HG03575 (cell line): Measurements from ENCODE around the gene RNPEPL1.

ENCODE experiments used
- ATAC-seq: cut with Tn5 transposase; IDR thresholded peaks from one replicate; pipeline ENCODE4 v1.9.1; 2021; ENCODE audit not compliant: unreplicated experiment, insufficient number of reproducible peaks, low FRiP score; ENCODE audit errors: extremely low read depth

Gene RNPEPL1

GRCh38 chr2:240586198-240586918, 18.1 kb downstream of the RNPEPL1 start, which contains the start of gene CAPN10:
TSS of gene CAPN10 (plus strand) at chr2:240586734. CDS start at chr2:240586912, 178 bp downstream.
- peak; percentile 28 for ATAC-seq

GRCh38 chr2:240586919-240587800, 18.9 kb downstream of the RNPEPL1 start:
- ATAC-seq: no peak

- no peak for ATAC-seq
Observed at GRCh38 chr2:240588006-240588655, 19.8 kb downstream of the RNPEPL1 start.

GRCh38 chr2:240588669-240589068, 20.4 kb downstream of the RNPEPL1 start:
- no peak for ATAC-seq

GRCh38 chr2:240589375-240589774, 21.1 kb downstream of the RNPEPL1 start:
- no peak for ATAC-seq

- ATAC-seq: no peak
Observed at GRCh38 chr2:240589850-240590525, 21.7 kb downstream of the RNPEPL1 start.

- no peak for ATAC-seq
Observed at GRCh38 chr2:240590681-240591111, 22.4 kb downstream of the RNPEPL1 start.

GRCh38 chr2:240591226-240591625, 22.9 kb downstream of the RNPEPL1 start:
- no peak for ATAC-seq

- ATAC-seq: no peak
Observed at GRCh38 chr2:240591784-240592183, 23.5 kb downstream of the RNPEPL1 start.

GRCh38 chr2:240593026-240593702, 24.9 kb downstream of the RNPEPL1 start:
- ATAC-seq: no peak

GRCh38 chr2:240593703-240594451, 25.6 kb downstream of the RNPEPL1 start:
- no peak for ATAC-seq

GRCh38 chr2:240594511-240595380, 26.5 kb downstream of the RNPEPL1 start:
- ATAC-seq: no peak

GRCh38 chr2:240595381-240596079, 27.2 kb downstream of the RNPEPL1 start:
- ATAC-seq: no peak

GRCh38 chr2:240596080-240596460, 27.8 kb downstream of the RNPEPL1 start:
- ATAC-seq: no peak

- ATAC-seq: no peak
Observed at GRCh38 chr2:240596491-240596931, 28.2 kb downstream of the RNPEPL1 start.

- no peak for ATAC-seq
Observed at GRCh38 chr2:240597054-240597418, 28.8 kb downstream of the RNPEPL1 start.
